ENCODE data around the gene TP53I13.

TP53I13 gene

DNA sequence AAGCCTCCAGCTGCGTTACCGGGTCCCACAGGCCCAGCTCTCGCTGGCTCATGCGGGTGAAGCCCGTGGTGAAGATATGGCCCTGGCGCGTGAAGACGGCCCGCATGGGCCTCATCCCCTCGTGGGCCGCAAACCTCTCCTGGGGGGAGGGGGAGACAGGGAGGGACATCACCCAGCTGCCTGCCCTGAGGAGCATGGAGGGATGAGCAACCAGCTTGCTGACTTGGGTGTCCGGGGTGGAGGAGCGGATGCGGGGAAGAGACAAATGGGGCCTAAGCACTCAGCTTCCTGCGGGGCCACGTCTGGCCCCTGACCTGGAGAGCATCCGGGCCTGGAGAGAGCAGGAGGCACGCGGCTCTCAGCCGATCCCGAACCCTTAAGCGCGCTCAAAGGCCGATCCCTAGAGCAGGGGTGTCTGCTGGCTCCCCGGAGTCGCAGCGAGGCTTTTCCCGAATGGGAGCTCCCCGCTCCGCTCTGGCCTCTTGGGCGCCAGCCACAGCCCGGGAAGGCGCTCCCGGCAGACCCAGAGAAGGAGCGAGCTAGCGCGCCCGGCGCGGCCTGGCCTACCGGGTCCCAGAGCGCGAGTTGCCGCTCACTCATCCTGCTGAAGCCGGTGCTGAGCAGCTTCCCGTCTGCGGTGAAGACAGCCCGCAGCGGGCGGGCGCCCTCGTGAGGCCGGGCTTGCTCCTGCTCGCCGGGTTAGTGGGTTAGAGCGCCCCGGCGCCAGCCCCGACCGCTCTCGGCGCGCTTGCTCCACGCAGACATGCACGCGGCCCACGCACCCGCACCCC is 49.2 kb downstream of the TP53I13 start:
- DNase-seq: peak; percentile 92

DNA sequence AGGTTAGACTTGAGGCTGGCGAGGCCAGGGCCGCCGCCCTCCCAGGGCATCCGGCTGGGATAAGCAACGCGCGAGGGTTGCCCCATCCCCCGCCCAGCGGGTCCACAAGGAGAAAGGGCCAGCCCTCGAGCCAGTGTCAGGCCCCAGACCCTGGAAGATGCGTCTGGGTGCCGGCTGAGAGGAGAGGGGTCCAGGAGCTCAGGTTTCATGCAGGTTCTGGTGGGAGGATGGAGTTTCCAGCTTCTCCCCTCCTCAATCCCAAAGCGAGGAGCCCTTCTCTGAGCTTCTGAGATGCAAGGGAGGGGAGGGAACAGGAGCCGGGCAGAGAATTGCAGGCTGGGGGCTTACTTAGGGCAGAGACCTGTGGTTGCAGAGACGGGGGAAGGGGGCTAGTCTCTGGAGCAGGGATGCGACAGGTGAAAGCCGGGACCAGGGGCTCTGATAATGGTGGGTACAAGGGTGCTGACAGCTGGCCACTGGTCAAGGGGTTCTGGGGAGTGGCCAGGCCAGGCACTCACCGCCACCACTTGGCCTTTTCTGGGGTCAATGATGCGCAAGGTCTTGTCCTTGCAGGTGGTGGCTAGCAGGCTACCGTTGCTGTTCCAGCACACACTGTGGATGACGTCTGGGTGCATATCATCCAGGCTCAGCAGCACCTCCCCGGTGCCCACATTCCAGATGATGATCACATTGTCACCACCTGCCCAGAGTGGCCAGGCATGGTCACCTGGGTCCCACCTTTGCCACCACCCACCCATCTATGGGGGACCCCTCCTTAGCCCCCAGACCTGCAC is 50.0 kb downstream of the TP53I13 start:
- DNase-seq: no peak

DNA sequence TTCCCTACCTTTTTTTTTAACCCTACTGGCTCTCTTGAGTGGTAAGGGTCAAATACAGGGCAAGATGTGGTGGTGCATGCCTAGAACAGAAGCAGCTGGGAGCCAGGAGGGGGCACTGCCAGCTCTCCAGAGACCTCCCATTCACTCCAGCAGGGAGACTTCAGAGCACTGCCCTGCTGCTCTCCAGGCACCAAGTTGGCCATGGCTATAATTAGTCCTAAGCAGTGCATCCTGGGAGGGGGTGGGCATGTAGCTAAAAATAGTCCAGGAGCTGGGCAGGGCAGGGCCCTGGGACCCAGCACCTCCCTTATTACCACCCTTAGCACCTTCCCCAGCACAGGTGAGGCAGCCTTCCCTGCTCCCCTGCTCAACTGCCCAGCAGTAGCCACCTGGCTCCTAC is 50.8 kb downstream of the TP53I13 start:
- DNase-seq: peak; percentile 46

DNA sequence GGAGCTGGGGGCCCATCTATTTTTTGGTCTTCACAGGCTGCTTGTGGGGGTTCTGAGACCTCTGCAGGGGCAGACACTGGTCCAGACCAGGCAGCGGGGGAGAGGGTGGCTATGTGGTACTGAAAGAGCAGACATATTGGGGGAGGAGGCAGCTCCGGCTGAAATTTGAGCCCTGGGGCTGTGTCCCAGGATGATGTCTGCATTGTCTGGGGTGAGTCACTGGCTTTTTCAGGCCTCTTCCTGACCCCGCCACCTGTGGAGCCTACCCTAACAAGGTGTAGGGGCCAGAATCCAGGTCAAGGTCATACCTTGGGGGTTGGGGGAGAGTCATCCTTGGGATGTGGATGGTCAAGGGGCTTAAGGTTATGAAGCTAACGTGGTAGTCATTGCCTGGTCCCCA is 51.8 kb downstream of the TP53I13 start:
- DNase-seq: no peak

DNA sequence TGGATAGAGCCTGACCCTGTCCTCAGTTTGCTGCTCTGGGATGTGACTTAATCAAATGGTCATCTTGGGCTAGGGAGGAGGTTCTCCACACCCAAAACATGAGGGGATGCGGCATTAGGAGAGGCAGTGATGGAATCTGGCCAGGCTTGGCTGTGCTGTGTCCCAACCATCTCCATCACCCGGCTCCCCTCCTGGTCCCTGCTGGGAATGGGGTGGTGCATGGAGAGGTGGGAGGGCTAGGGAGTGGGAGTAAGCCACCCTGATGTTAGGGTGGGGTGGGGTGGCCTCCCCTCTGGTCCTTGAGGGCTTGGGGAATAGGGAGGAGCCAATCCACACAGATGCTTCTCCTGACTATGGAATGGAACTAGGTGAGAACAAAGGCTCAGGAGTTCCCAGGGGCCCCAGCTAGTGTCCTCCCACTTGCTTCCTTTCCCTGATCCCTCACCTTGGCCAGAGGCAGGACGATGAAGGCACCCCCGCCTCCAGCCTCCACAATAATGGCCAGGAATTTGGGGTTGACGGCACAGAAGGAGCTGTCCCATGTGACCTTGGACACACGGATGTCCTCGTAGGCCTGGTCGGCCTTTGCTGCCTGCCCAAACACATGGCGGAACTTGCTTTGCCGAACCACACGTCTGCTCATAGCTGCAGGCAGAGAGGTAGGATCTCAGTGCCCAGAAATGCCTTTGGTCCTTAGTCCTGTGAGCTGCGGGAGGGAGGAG is 52.4 kb downstream of the TP53I13 start:
- no peak for DNase-seq

DNA sequence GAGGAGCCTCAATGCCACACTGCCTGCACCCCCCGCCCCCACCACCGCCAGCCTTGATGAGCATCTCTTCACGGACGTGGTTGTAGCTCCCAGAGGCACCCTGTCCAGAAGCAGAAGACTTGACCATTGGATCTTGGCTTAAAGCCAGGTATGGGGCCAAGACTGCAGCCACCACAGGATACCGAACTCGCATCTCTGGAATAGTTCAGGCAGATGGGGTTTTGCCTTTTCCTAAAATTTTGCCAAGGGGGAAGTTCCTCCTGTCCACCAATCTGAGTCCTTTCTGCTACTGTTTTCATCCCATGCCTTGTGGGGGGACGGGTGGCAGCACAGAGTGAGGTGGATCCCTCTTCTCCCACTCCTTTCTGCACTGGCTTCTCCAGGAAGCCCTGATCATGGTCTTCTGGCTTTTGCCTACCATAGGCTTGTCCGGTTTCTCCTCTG is 53.3 kb downstream of the TP53I13 start:
- no peak for DNase-seq

Data from activated CD4-positive, alpha-beta T cell treated with anti-CD3 and anti-CD28 coated beads for 48 hours (primary cell).